ENCODE measurements around the gene ODF4.

The ODF4 gene, protein sequence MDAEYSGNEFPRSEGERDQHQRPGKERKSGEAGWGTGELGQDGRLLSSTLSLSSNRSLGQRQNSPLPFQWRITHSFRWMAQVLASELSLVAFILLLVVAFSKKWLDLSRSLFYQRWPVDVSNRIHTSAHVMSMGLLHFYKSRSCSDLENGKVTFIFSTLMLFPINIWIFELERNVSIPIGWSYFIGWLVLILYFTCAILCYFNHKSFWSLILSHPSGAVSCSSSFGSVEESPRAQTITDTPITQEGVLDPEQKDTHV

DNA sequence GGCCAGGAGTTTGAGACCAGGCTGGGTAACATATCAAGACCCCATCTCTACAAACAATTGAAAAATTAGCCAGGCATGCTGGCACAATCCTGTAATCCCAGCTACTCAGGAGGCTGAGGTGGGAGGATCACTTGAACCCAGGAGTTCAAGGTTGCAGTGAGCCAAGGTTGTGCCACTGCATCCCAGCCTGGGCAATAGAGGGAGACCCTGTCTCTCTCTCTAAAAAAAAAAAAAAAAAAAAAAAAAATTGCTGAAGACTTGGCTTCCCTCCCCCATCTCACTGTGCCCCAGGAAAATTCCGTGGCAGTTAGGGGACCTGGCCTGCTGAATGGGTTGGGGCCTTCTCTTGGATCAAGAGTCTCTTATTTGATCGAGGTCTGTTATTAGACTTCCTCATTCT lies at the start of gene ODF4:
TSS of gene ODF4 (plus strand) at position 301 of the 400 bp plus-strand sequence. CDS start 212 bp downstream, outside the sequence.
- DNase-seq: no peak

DNA sequence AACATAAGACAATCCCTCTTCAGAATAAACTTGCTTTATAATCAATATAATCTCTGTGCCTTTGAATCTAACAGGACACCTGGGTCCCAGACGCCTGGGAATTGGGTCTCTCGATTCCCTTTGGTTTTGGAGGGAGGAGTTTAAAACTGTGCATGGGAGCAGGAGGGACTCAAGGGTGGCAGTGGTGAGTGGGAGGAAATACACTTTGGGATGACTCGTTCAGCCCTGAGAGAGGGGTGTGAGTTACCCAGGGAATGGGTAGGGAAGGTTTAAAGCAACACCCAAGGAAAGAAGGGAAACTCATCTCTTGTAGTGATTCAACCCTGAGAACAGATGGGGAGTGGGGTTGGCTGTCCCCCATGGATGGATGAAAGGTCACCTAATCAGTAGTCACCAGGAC lies 49.6 kb upstream of the ODF4 start:
- no peak for DNase-seq

DNA sequence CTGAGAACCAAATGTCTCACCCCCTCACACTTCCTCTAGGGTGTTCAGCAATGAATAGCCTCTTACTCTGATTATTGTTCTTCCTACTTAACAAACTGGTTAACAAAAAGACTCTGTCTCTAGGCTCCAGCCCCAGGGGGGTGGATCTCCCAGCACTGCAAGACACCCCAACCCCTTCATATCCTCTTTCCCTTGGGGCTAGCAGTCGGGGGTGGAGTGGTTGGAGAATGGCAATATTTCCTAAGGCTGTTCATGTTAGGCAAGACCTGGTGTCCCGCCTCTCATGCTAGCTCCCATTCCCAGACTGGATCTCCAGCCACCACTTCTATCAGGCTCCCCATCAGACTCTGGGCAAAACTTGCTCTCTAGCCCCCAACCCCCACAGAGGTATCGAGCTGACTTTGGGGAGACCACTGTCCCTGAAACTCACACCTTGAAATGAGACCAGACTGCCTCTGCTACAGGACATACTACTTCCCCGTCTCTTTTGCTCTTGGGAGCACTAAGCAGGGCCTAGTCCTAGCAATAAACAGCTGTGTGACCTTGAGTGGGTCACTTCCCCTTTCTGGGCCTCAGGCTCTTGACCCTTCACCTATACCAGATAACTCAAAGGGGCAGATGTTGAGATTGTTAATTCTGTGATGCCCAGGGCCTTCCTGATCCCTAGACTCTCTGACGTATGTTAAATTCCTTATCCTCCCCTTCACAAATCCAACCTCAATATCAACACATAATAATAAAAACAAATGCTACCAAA lies 46.8 kb upstream of the ODF4 start:
- DNase-seq: no peak

DNA sequence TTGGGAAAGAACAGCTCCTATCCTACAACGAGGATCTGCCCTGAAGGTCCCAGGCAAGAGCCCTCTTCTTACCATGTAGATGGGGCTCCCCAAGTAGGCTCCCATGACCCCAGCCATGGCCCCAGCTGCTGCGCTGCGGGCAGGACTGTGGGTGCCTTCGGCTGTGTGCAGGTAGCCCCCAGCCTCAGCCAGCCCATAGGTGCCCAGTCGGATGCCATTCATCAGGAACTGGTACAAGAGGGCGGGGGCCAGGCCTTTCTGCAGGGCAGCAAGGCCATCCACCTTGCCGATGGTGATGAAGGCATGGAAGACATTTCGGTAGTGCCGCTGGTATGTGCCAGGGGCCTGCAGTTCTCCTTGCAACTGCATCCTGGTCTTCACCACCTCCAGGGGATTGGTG lies 45.3 kb upstream of the ODF4 start:
- DNase-seq: no peak

DNA sequence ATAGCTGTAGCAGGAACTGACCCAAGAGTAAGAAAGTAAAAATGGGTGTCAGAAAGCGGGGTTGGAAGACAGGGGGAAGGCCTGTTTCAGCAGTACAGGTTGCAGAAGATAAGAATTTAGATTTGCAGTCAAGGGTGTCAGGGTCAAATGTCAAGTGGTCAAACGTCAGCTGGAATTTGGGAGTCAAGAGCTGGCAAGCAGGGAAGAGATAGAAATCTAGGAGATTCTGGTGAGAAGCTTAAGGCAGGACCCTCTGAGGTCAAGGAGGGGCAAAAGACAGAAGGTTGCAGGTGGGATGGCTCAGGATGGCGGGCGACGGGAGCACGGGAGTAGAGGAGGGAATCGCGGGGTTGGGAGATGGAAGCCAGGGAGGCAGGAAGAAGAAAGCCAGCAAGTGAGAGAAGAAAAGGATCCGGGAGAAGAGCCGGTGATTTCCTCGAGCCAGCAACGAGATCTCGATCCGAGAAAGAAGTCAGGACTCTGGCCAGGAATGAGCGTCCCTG lies 44.8 kb upstream of the ODF4 start:
- no peak for DNase-seq

DNA sequence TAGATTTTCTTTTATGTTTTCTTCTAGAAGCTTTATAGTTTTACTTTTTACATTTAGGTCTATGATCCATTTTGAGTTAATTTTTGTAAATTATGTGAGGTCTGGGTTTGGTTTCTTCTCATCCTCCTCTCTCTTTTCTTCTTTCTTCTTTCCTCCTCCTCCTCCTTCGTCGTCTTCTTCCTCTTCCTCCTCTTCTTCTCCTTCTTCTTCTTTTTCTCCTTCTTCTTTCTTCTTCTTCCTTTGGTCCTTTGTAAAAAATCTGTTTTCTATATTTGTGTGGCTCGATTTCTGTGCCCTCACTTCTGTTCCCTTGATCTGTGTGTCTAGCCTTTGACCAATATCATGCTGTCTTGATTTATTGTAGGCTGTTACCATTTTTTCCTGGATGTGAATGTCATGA lies 39.4 kb upstream of the ODF4 start:
- DNase-seq: no peak

DNA sequence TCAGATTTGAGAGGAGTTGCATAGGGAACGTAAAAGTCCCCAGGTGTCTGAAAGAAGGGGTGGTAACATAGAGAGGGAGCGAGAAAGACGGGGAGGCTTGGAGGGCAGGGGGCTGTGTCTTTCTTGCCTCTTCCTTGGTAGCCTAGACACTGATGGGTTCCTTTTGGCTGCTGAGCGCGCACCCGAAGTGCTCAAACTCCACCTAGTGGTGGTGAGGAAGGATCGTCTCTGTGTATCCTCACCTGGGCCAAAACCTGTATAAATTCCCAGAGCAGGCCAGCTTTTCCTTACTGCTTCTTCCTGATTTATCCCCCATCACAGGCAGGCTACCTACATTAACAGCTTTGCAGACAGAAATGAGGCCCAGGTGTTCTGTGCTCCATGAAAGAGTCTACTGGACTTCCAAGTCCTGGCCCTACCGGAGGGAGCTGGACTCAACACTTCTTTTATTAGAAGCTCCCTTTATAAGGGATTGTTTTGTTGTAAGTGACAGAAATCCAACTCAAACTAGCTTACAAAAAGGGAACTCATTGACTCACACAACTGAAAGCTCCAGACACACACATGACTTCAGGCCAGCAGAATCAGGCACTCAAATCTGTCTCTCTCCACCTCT lies 38.9 kb upstream of the ODF4 start:
- DNase-seq: peak; percentile 38

DNA sequence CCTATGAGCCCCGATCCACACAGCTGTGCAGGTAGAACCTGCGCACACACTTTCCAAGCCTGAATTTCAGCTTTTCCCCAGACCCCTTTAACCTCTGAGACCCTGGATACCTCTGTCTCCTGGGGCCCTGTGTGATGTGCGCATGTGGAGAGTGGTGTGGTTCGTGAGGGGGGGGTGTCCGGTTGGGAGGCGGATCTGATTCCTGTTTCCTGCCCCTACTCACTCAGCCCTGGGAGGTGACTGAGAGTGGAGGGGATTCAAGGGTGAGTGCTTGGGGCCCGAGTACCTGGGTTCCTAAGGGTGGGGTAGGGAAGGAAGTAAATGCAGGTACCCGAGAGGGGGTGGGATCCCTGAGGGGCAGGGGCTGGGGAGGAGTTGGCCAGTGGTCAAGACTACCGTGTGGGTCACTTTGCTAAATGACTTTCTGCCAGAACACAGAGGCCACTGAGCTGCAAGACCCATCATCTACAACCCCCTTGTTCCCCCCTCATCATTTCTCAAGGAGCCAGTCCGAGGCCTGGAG lies 29.0 kb upstream of the ODF4 start:
- no peak for DNase-seq

DNA sequence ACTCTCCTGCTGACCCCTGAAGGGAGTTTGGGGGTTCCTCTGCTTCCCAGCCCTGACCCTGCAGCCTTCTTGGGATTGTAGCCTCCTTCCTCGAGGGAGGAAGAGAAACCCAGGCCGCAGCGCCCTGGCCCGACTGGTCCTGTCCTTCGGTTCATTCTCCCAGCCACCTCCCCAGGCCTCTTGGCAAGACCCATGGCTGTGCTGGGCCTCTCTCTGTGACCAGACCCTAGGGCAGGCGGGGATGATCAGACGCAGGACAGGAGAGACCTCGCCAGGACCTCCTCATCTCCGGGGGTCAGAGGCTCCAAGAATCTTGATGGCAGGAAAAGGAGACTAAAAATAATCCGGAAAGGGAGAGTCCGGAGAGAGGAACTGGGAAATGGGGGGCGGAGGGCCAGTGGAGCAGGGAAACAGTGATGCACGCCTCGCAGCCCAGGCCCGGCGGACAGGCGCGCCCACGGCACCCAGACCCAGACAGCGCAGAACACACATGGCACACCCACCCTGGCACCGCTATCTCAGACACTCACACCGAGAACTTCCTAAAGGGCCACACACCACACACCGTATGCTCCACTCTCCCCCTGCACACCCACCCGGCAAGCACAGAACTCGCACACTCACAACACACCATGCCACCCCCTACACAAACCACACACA lies 28.4 kb upstream of the ODF4 start:
- no peak for DNase-seq

DNA sequence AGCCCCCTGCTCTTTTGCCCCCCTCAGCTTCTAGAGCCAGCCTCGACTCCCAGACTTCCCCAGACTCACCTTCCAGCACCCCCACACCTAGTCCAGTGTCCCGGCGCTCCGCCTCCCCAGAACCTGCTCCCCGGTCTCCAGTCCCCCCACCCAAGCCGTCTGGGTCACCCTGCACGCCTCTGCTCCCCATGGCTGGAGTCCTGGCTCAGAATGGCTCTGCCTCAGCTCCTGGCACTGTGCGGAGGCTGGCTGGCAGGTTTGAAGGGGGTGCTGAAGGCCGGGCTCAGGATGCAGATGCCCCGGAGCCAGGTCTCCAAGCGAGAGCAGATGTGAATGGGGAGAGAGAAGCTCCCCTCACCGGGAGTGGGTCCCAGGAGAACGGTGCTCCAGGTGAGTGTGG lies 27.4 kb upstream of the ODF4 start:
- no peak for DNase-seq

DNA sequence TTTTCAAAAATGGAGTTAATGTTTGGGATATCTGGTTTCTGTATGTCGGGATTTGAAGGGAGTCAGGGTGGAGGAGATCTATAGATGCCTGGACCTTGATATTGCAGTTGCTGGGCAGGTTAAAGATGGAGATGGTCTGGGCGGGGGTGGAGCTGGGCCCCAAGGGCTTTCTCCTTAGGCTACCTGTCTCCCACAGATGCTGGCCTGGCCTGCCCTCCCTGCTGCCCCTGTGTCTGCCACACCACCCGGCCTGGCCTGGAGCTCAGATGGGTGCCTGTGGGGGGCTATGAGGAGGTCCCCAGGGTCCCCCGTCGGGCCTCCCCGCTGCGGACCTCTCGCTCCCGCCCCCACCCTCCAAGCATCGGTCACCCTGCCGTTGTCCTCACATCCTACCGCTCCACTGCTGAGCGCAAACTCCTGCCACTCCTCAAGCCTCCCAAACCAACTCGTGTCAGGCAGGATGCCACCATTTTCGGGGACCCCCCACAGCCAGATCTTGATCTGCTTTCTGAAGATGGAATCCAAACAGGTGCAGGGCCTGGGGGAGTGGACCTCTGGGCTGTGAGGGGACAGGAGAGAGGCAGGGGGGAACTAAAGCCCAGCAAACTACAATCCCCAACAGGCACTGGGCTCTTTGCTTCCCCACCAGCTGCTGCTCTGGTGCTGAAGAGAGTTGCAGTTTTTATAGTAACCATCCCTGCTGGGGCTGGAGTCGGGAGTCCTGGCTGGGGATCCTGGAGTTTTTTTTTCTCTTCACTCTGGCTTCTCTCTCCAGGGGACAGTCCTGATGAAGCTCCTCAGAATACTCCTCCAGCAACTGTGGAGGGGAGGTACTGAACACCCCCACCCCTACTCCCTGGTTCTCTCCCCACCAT lies 26.7 kb upstream of the ODF4 start:
- DNase-seq: no peak

DNA sequence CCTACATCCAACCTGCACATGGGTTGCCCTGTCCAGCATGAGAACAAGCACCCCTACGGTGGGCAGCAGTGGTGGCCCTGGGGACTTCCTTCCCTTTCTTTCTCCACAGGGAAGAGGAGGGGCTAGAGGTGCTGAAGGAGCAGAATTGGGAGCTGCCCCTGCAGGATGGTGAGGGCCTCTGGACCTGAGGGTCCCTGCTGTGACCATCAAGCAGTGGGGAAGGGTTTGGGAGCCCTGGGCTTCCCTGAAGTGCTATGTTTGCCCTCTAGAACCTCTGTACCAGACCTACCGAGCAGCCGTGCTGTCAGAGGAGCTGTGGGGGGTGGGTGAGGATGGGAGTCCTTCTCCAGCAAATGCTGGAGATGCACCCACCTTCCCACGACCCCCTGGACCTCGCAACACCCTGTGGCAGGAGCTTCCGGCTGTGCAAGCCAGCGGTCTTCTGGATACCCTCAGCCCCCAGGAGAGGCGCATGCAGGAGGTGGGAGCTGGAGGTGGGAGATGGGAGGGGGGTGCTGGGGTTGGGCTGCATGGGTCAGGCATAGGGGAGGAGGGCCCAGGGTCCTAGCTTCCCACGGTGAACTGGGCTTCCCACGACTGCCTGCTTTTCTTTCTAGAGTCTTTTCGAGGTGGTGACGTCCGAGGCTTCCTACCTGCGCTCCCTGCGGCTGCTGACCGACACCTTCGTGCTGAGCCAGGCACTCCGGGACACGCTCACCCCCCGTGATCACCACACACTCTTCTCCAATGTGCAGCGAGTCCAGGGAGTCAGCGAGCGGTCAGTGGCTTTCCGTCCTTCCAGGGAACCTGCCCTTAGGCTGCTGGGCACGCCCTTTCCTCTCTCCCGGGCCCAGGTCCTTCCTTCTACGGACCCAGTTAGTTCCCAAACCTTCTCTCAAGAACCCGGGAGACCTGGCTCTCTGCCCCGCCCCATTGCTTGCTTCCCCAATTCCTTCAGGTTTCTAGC lies 24.6 kb upstream of the ODF4 start:
- DNase-seq: no peak

DNA sequence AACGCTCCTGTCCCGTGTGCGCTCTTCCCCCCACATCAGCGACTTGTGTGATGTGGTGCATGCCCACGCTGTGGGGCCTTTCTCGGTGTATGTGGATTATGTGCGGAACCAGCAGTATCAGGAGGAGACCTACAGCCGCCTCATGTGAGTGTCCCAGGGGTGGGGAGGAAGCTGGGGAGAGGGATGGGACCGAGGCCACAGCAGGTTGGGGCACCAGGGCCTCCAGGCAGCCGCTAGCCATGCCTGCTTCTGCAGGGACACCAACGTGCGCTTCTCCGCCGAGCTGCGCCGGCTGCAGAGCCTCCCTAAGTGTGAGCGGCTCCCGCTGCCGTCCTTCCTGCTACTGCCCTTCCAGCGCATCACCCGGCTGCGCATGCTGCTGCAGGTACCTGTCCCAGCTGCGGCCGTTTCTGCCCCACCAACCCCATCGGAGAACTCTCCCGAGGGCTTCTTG lies 23.8 kb upstream of the ODF4 start:
- no peak for DNase-seq

DNA sequence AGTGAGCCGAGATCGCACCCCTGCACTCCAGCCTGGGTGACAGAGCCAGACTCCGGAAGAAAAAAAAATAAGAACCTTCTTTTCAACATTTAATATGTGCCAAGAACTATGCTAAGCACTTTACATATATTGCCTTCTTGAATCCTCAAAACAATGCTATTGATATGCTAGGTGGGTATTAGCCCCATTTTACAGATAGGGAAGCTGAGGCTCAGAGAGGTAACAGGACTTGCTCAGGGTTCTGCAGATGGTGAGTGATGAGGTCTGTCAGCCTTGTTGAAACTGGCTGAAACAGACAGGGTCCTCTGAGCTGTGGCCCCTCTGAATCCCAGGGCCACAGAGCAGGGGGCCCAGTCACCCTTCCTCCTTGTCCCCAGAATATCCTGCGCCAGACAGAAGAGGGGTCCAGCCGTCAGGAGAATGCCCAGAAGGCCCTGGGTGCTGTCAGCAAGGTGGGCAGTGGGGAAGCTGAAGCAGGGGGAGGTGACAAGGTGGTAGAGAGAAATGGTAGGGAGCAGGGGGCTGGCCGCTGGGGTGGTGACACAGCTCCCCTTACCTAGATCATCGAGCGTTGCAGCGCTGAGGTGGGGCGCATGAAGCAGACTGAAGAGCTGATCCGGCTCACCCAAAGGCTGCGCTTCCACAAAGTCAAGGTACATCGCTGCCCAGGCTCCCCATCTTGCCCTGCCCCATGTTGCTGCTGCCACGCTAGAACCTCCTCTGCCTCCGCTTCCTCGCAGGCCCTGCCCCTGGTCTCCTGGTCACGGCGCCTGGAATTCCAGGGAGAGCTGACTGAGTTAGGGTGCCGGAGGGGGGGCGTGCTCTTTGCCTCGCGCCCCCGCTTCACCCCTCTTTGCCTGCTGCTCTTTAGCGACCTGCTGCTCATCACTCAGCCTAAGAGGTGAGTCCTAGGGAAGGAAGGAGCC lies 21.4 kb upstream of the ODF4 start:
- no peak for DNase-seq

DNA sequence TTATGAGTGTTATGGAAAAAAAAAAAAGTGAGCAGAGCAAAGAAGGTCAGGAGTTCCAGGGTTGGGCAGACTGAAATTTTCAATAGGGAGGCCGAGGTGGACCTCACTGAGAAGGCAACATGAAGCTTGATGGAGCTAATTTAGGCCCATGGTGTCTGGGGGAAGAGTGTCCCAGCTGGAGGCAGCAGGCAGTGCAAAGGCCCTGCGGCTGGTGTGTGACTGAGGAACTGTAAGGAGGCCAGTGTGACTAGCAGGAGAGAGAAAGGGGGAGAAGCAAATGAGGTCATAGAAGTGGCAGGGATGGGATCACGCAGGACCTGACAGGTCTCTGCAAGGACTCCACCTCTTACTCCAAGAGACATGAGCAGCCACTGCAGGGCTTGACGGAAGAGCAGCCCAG lies 19.4 kb upstream of the ODF4 start:
- no peak for DNase-seq

DNA sequence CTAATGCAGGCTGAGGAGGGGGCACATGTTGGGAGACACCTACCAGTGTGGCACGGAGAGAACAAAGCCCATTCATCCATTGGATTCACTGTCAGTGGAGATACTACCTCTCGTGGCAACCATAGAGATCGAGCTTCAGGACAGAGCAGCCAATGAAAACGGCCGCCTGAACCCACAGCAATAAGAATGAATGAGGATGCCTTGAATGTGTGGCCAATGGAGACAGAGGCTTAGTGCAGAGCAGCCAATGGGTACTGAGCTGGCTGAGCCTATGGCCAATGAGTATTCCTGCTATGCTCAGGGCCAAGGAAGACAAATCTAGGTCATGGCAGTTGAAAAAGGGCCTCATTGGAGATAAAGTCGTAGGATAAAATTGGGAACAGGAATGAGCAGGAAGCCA lies 18.6 kb upstream of the ODF4 start:
- no peak for DNase-seq

DNA sequence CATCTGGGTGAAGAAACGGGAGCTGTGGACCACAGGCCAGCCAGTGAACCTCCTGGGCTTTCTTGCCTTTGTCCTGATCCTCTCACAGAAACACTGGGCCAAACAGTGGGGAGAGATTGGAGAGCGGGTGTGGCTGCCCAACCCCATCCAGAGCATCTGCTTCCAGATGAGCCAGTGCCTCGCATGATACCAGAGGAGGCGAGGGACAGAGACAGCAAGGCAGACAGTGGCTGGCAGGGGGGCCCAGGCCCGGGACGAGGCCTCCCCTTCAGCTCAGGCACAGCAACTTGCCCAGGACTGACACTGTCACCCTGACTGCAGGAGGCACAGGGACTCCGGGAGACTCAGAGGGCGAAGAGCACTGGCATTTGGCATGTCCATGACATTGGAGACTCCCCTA lies 17.6 kb upstream of the ODF4 start:
- DNase-seq: no peak

DNA sequence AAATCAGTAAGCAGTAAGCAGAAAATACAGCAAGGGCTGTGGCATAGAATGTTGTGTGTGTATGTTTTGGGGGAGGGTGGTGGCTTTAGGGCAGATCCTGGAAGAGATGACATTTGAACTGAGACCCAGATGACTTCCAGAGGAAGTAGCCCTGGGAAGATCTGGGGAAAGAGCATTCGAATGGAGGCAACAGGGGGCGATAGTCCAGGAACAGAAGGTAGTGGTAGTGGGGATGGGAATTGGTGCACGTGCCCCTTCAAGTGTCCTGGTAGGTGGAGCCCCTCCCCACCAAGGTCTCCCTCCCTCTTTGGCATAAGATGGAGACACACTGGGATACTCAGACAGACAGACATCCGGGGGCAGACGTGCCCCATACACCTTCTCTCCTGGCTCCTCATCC lies 15.5 kb upstream of the ODF4 start:
- DNase-seq: no peak

DNA sequence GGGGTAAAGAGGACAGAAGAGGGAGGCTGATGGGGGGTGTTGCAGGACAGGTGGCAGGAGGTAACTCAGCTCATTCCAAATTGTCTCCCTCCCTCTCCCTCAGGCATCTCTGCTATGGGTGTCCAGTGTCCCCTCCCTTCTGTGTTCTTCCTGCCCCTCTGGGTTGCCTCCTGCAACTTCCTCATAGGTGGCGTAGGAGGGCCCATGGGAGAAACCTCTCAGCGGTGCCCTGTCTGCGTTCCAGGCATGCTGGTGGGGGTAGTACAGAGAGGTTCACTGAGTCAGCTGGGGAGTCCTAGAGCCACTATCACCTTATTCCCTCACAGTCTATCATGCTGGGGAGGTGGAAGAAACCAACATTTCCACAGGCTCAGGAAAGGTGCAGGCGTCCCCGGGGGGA lies 14.7 kb upstream of the ODF4 start:
- no peak for DNase-seq
